ENCODE measurements around the gene BTBD16.

The BTBD16 gene

GRCh38 chr10:122229666-122230065 lies 41.4 kb upstream of the BTBD16 start:
- Histone ChIP-seq H3K27me3 (no peaks in the 10 kb centered on the region), H3K4me1 (peaks cover 21% of the 10 kb centered on the region), H3K4me3 (ENCODE audit: low read depth, low read length) (no peak overlapping the region), H3K9me3 (no peaks in the 10 kb centered on the region), H3K36me3 (peaks cover 12% of the 10 kb centered on the region)
- TF ChIP-seq CTCF (IDR thresholded peaks at IDR 0.05; ENCODE audit: low read depth, low read length): no peak
- no peak for DNase-seq

- Histone ChIP-seq H3K9me3 (no peaks in the 10 kb centered on the region), H3K4me1 (peaks cover 25% of the 10 kb centered on the region), H3K4me3 (ENCODE audit: low read depth, low read length) (no peak overlapping the region), H3K36me3 (peaks cover 12% of the 10 kb centered on the region), H3K27me3 (no peaks in the 10 kb centered on the region)
- TF ChIP-seq CTCF (IDR thresholded peaks at IDR 0.05; ENCODE audit: low read depth, low read length): no peak
- DNase-seq: no peak
These were observed 40.9 kb upstream of the BTBD16 start for GRCh38 chr10:122230222-122230621.

- H3K36me3 ChIP-seq: peaks cover 5% of the 10 kb centered on the region
- no peak for DNase-seq
- H3K27me3 ChIP-seq: no peaks in the 10 kb centered on the region
- no peaks in the 10 kb centered on the region for H3K9me3 ChIP-seq
- no peak for TF ChIP-seq CTCF (IDR thresholded peaks at IDR 0.05; ENCODE audit: low read depth, low read length)
- H3K4me3 ChIP-seq (ENCODE audit: low read depth, low read length): no peak overlapping the region
- peaks cover 36% of the 10 kb centered on the region for H3K4me1 ChIP-seq
These were observed 38.3 kb upstream of the BTBD16 start for GRCh38 chr10:122232769-122233168.

- Histone ChIP-seq H3K4me3 (ENCODE audit: low read depth, low read length) (no peak overlapping the region), H3K27me3 (no peaks in the 10 kb centered on the region), H3K36me3 (peaks cover 5% of the 10 kb centered on the region), H3K4me1 (peaks cover 40% of the 10 kb centered on the region), H3K9me3 (no peaks in the 10 kb centered on the region)
- peak; percentile 33 for DNase-seq
- TF ChIP-seq CTCF (IDR thresholded peaks at IDR 0.05; ENCODE audit: low read depth, low read length): no peak
These were observed 37.2 kb upstream of the BTBD16 start for GRCh38 chr10:122233857-122234348.

GRCh38 chr10:122234416-122234815 lies 36.7 kb upstream of the BTBD16 start:
- TF ChIP-seq CTCF (IDR thresholded peaks at IDR 0.05; ENCODE audit: low read depth, low read length): no peak
- no peaks in the 10 kb centered on the region for H3K27me3 ChIP-seq
- H3K4me1 ChIP-seq: peaks cover 39% of the 10 kb centered on the region
- no peaks in the 10 kb centered on the region for H3K9me3 ChIP-seq
- DNase-seq: no peak
- peaks cover 5% of the 10 kb centered on the region for H3K36me3 ChIP-seq
- H3K4me3 ChIP-seq (ENCODE audit: low read depth, low read length): no peak overlapping the region

- peaks cover 14% of the 10 kb centered on the region for H3K36me3 ChIP-seq
- peaks cover 36% of the 10 kb centered on the region for H3K4me1 ChIP-seq
These were observed 34.3 kb upstream of the BTBD16 start for GRCh38 chr10:122236690-122237306.

More at GRCh38 chr10:122236690-122237306, 34.3 kb upstream of the BTBD16 start:
- peak; percentile 78 for DNase-seq
- TF ChIP-seq CTCF (IDR thresholded peaks at IDR 0.05; ENCODE audit: low read depth, low read length): no peak
- Histone ChIP-seq H3K27me3 (no peaks in the 10 kb centered on the region), H3K9me3 (no peaks in the 10 kb centered on the region), H3K4me3 (ENCODE audit: low read depth, low read length) (peak overlapping the region; percentile 14)
